DND-41 (cell line): ENCODE data around the gene TIMM22.

ENCODE experiments used
- CTCF ChIP-seq: IDR thresholded peaks from 2 replicates; pipeline ENCODE4 v1.5.1; 2012; ENCODE audit warnings: borderline replicate concordance, low read length, moderate library complexity, mild to moderate bottlenecking; ENCODE audit not compliant: poor library complexity, severe bottlenecking; ENCODE audit errors: extremely low read depth
- EZH2 ChIP-seq: IDR thresholded peaks from 3 replicates; pipeline ENCODE4 v1.6.1; 2012; ENCODE audit warnings: borderline replicate concordance, low read depth, mild to moderate bottlenecking, moderate library complexity, low read length, inconsistent platforms; ENCODE audit not compliant: severe bottlenecking

DNA sequence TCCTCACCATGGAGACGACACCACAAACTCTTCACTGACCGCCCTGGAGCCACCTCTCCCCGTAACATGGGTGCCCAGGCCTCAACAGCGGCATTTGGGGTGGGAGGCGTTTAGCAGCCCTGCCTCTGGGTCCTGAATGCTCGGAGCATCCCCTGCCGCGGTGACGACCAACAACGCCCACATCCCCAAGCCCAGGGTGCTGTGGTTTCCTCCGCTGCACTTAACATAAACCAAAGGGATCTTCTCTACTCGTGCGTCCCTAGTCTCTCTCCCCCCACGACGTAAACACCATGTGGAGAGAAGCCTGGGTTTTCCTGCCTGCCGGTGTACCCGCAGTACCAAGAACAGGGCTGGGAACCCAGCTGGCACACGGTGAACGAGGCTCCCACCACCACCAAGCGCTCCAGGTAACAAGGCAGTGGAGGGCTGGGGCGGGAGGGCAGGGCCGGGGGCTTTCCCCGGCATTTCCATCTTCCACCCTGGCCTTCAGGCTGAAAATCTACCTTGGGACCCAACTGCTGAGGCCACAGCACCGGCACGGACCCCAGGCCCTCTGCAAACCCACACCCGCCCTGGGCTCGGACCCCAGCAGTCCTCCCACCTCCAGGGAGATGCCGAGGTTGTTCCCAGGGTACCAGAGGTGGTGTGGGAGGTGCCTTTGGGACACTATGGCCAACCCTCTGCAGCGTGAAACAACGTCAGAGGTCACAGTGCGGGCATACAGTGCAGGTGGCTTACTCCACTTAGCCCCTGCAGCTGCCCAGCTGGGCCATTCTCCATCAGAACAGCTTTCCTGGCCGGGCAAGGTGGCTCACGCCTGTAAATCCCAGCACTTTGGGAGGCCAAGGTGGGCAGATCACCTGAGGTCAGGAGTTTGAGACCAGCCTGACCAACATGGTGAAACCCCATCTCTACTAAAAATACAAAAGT lies 54.3 kb downstream of the TIMM22 start:
- TF ChIP-seq CTCF (no peak), EZH2 (no peak)
